ENCODE data around the gene RNF128.

RNF128 gene

GRCh38 chrX:106726485-106727437, at the start of gene RNF128:
RNF128 (plus strand) TSS chrX:106726701; CDS start chrX:106726914, 213 bp downstream.
- DNase-seq (ENCODE audit: low read depth in 2 of 2), result no peak

- no peak for DNase-seq (ENCODE audit: low read depth in 2 of 2)
Measured at GRCh38 chrX:106680716-106681115, 45.8 kb upstream of the RNF128 start.

GRCh38 chrX:106684207-106684606, 42.3 kb upstream of the RNF128 start:
- no peak for DNase-seq (ENCODE audit: low read depth in 2 of 2)

- DNase-seq (ENCODE audit: low read depth in 2 of 2), result no peak
Measured at GRCh38 chrX:106692425-106693065, 34.0 kb upstream of the RNF128 start.

- DNase-seq (ENCODE audit: low read depth in 2 of 2), result no peak
Measured at GRCh38 chrX:106696502-106696901, 30.0 kb upstream of the RNF128 start.

- DNase-seq (ENCODE audit: low read depth in 2 of 2), result no peak
Measured at GRCh38 chrX:106698693-106699092, 27.8 kb upstream of the RNF128 start.

GRCh38 chrX:106702636-106703035, 23.9 kb upstream of the RNF128 start:
- no peak for DNase-seq (ENCODE audit: low read depth in 2 of 2)

GRCh38 chrX:106706466-106706865, 20.0 kb upstream of the RNF128 start:
- DNase-seq (ENCODE audit: low read depth in 2 of 2), result no peak

GRCh38 chrX:106707771-106708454, 18.6 kb upstream of the RNF128 start:
- no peak for DNase-seq (ENCODE audit: low read depth in 2 of 2)

- DNase-seq (ENCODE audit: low read depth in 2 of 2), result no peak
Measured at GRCh38 chrX:106710771-106711170, 15.7 kb upstream of the RNF128 start.

- no peak for DNase-seq (ENCODE audit: low read depth in 2 of 2)
Measured at GRCh38 chrX:106711375-106711774, 15.1 kb upstream of the RNF128 start.

- DNase-seq (ENCODE audit: low read depth in 2 of 2), result no peak
Measured at GRCh38 chrX:106716004-106716403, 10.5 kb upstream of the RNF128 start.

GRCh38 chrX:106716463-106716862, 10.0 kb upstream of the RNF128 start:
- DNase-seq (ENCODE audit: low read depth in 2 of 2), result no peak

GRCh38 chrX:106718709-106719108, 7.8 kb upstream of the RNF128 start:
- no peak for DNase-seq (ENCODE audit: low read depth in 2 of 2)

GRCh38 chrX:106725931-106726330, 570 bp upstream of the RNF128 start:
- no peak for DNase-seq (ENCODE audit: low read depth in 2 of 2)

GRCh38 chrX:106728337-106728736, 1.8 kb downstream of the RNF128 start:
- DNase-seq (ENCODE audit: low read depth in 2 of 2), result no peak

- no peak for DNase-seq (ENCODE audit: low read depth in 2 of 2)
Measured at GRCh38 chrX:106730401-106730800, 3.9 kb downstream of the RNF128 start.

GRCh38 chrX:106731590-106731989, 5.1 kb downstream of the RNF128 start:
- DNase-seq (ENCODE audit: low read depth in 2 of 2), result no peak

- DNase-seq (ENCODE audit: low read depth in 2 of 2), result no peak
Measured at GRCh38 chrX:106734827-106735226, 8.3 kb downstream of the RNF128 start.

GRCh38 chrX:106740193-106740780, 13.8 kb downstream of the RNF128 start:
- no peak for DNase-seq (ENCODE audit: low read depth in 2 of 2)

- DNase-seq (ENCODE audit: low read depth in 2 of 2), result no peak
Measured at GRCh38 chrX:106742193-106742592, 15.7 kb downstream of the RNF128 start.

GRCh38 chrX:106742805-106743204, 16.3 kb downstream of the RNF128 start:
- no peak for DNase-seq (ENCODE audit: low read depth in 2 of 2)
